Tibial nerve (tissue), 4 donors: Measurements from ENCODE around the gene COL6A2. TPM values are rescaled to one million over a fixed set of nuclear protein-coding genes. Genes with fewer than 3 reads are reported as not detected.

Source experiments
- DNase-seq, 2 donors: peaks; one replicate each; pipeline ENCODE4 v3.0.0-alpha.2; 2019; ENCODE audit warnings: low spot score in 2 of 2
- H3K27ac ChIP-seq, 4 donors: fragments of 200-600 bp; sonication (generic) in 3 of 4; one replicate each; pipeline ENCODE4 v1.5.1; 2017 to 2019; ENCODE audit warnings: mild to moderate bottlenecking in 1 of 4
- H3K27me3 ChIP-seq, 2 donors: fragments of 200-600 bp; sonication (generic) in 1 of 2; one replicate each; pipeline versions ENCODE4 v1.5.1 to v1.6.0; 2017 to 2019
- H3K36me3 ChIP-seq, 3 donors: fragments of 200-600 bp; sonication (generic); one replicate each; pipeline ENCODE4 v1.5.1; 2018 to 2019
- H3K4me1 ChIP-seq, 4 donors: fragments of 200-600 bp; sonication (generic) in 3 of 4; one replicate each; pipeline ENCODE4 v1.5.1; 2017 to 2019
- H3K4me3 ChIP-seq, 4 donors: fragments of 200-600 bp; sonication (generic) in 3 of 4; one replicate each; pipeline ENCODE4 v1.5.1; 2017 to 2019; ENCODE audit warnings: mild to moderate bottlenecking in 1 of 4, moderate library complexity in 1 of 4
- H3K9me3 ChIP-seq, 4 donors: fragments of 200-600 bp; sonication (generic) in 3 of 4; one replicate each; pipeline ENCODE4 v1.5.1; 2017 to 2019
- EP300 ChIP-seq, 2 donors: sonication (generic); formaldehyde crosslinking; IDR thresholded peaks; one replicate each; pipeline ENCODE4 v1.6.1; 2017; ENCODE audit warnings: antibody characterized with exemption in 2 of 2, mild to moderate bottlenecking in 1 of 2
- POLR2A ChIP-seq, 2 donors: fragments of 450-650 bp; IDR thresholded peaks; one replicate each; pipeline ENCODE4 v1.6.1; 2017; ENCODE audit warnings: antibody characterized with exemption in 2 of 2, mild to moderate bottlenecking in 2 of 2, moderate library complexity in 2 of 2
- WGBS, 2 donors: methylation state at CpG; one replicate each; pipeline ENCODE4 v1.1.5; 2018; 5-methylcytosine and 5-hydroxymethylcytosine counted together
- total RNA-seq, 4 donors: library from RNA; depleted of rRNA; stranded (reverse); fragments of >200 nt; gene quantifications; one replicate each; pipeline ENCODE4 v1.1.0, GENCODE V29; 2016
- TF ChIP-seq, protein P1 (sequence below), 5 experiments: fragments of 200-600 bp in 3 of 5; fragments of 450-650 bp in 2 of 5; sonication (generic) in 3 of 5; IDR thresholded peaks; one replicate each; pipeline ENCODE4 v1.5.1; 2016 to 2019; ENCODE audit warnings: antibody characterized with exemption in 5 of 5, mild to moderate bottlenecking in 3 of 5, moderate library complexity in 2 of 5

Gene COL6A2
- total RNA-seq, 4 donors from 2014 or later, result 470 to 1,210 (median 744) TPM

DNA sequence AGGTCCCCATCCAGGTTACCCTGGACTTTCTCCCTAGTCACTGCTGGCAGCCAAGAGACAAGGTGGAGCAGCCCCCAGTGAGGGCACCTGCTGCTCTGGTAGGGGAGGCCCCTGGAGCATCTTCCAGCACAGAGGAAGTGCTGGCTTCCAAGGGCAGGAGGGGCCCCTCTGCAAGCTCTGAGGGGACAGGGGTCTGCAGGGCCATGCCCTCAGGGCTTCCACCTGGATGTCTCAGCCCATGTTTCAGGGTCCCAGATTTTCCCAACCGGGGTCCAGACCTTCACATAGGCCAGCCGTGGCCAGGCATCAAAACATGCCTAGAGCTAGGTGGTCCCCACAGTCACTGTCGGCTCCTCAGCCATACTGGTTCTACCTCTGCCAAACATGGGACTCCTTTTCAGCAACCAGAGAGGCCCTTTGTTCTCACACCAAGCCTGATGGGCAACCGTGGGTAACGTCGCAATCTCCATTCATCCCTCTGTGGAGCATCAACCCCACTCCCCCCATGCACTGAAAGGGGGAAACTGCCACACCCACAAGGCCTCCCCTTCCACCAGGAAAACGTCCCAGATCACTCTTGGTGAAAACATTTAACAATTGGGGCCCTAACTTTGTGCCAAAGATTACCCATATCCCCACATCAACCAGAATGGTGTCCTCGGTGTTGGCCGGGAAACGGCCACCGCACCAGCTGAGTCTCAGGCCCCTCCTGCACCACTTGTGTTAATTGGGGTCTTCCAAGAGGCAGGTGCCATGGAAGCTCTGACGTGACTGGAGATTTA lies 1.9 kb upstream of the COL6A2 start:
- H3K27ac ChIP-seq, result peak overlapping the region in 1 of 4 donors; percentile 92
- peaks cover 0 to 4% of the 10 kb centered on the region in 2 donors for H3K27me3 ChIP-seq
- H3K9me3 ChIP-seq, result no peaks in the 10 kb centered on the region
- no peaks in the 10 kb centered on the region for H3K36me3 ChIP-seq
- peaks cover 0 to 52% (median 3%) of the 10 kb centered on the region in 4 donors for H3K4me1 ChIP-seq
- no peak for DNase-seq
- TF ChIP-seq POLR2A (IDR thresholded peaks at IDR 0.05), result no peak
- TF ChIP-seq, protein P1, sequence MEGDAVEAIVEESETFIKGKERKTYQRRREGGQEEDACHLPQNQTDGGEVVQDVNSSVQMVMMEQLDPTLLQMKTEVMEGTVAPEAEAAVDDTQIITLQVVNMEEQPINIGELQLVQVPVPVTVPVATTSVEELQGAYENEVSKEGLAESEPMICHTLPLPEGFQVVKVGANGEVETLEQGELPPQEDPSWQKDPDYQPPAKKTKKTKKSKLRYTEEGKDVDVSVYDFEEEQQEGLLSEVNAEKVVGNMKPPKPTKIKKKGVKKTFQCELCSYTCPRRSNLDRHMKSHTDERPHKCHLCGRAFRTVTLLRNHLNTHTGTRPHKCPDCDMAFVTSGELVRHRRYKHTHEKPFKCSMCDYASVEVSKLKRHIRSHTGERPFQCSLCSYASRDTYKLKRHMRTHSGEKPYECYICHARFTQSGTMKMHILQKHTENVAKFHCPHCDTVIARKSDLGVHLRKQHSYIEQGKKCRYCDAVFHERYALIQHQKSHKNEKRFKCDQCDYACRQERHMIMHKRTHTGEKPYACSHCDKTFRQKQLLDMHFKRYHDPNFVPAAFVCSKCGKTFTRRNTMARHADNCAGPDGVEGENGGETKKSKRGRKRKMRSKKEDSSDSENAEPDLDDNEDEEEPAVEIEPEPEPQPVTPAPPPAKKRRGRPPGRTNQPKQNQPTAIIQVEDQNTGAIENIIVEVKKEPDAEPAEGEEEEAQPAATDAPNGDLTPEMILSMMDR (IDR thresholded peaks at IDR 0.05), result no peak
- no peak for TF ChIP-seq EP300 (IDR thresholded peaks at IDR 0.05)
- WGBS, 2 donors, result 79 to 88% methylated on average over 12 of the region's 12 CpGs
- H3K4me3 ChIP-seq, result no peak overlapping the region

GRCh38 chr21:46096596-46097335 lies 1.1 kb upstream of the COL6A2 start:
- peak in 1 of 2 donors; percentile 3 for DNase-seq
- Histone ChIP-seq H3K9me3 (peaks cover 0 to 4% (median 0%) of the 10 kb centered on the region in 4 donors), H3K27me3 (peaks cover 0 to 4% of the 10 kb centered on the region in 2 donors), H3K4me1 (peaks cover 0 to 48% (median 3%) of the 10 kb centered on the region in 4 donors), H3K27ac (peak overlapping the region; percentile 86 to 93 (median 92)), H3K36me3 (no peaks in the 10 kb centered on the region), H3K4me3 (peak overlapping the region in 2 of 4 donors; percentile 52 to 78)
- 82 to 89% methylated on average over 12 to 15 of the region's 16 CpGs for WGBS, 2 donors
- TF ChIP-seq POLR2A (IDR thresholded peaks at IDR 0.05) (no peak), EP300 (IDR thresholded peaks at IDR 0.05) (no peak)
- TF ChIP-seq, protein P1 (IDR thresholded peaks at IDR 0.05), result no peak

DNA sequence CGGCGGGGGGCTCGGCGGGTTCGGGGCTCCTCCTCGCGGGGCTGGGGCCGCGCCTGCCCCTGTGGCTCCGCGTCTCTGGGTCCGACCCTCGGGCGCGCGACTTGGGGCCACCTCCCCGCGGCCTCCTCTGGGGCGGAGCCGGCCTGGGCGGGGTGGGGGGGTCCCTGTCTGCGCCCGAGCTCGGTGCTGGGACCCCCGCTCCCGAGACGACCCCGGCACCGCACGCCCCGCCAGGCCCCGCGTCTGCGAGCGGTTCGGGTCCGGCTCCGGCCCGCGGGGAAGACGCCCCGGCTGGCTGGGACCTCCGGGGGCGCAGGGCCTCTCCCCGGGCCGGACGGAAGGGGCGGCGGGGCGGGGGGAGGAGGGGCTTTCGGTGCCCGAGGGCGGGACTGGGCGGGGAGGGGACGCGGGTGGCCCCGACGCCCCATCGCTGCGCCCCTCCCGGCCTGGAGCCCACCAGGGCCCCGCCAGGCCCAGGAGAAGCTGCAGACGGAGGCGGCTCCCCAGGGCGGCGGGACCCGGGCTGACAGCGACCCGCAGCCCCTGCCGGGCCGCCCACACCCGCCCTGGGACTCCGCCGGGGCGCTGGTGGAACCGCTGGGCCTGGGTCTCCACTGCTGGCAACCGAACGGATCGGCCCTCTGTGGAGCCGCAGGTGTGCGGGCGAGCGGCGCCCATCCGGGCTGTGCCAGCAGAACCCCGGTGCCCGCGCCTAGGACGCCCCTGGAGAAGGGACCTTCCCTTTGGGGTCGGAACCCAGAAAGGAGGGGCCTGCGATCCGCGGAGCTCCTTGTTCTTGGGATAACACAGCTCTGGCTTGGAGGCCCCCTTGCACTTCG lies 610 bp downstream of the COL6A2 start:
- Histone ChIP-seq H3K9me3 (peaks cover 0 to 21% (median 5%) of the 10 kb centered on the region in 4 donors), H3K4me1 (peaks cover 0 to 37% (median 0%) of the 10 kb centered on the region in 4 donors), H3K27me3 (peaks cover 0 to 4% of the 10 kb centered on the region in 2 donors), H3K27ac (peak overlapping the region; percentile 86 to 93 (median 92)), H3K4me3 (peak overlapping the region; percentile 52 to 78 (median 76)), H3K36me3 (no peaks in the 10 kb centered on the region)
- TF ChIP-seq POLR2A (IDR thresholded peaks at IDR 0.05), result no peak
- TF ChIP-seq, protein P1 (IDR thresholded peaks at IDR 0.05), result no peak
- DNase-seq, result no peak
- WGBS, 2 donors, result 1% methylated on average over 25 to 31 of the region's 94 CpGs

DNA sequence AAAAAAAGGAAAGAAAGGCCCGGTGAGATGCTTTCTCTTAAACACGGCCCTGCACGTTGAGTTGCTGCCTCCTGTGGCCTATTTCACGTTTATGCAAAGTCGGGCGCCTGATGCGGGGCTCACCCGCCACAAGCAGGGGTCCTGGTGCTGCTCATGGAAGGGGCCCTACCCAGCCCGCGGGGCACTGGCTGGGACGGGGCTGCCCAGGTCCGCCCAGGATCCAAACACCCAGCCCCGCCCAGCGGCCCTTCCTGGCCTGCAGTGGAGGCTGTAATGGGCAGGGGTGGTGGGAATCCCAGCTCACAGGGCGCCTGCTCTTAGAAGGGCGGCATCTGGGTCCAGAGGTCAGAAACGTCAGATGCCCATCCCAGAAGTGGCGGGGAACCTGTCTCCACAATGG lies 1.6 kb downstream of the COL6A2 start:
- peaks cover 0 to 37% (median 0%) of the 10 kb centered on the region in 4 donors for H3K4me1 ChIP-seq
- H3K4me3 ChIP-seq, result peak overlapping the region in 3 of 4 donors; percentile 52 to 78 (median 76)
- H3K9me3 ChIP-seq, result peaks cover 0 to 31% (median 5%) of the 10 kb centered on the region in 4 donors
- TF ChIP-seq, protein P1 (IDR thresholded peaks at IDR 0.05), result peak in 1 of 5 experiments; percentile 20
- no peak for TF ChIP-seq EP300 (IDR thresholded peaks at IDR 0.05)
- TF ChIP-seq POLR2A (IDR thresholded peaks at IDR 0.05), result no peak
- peak; percentile 10 to 13 for DNase-seq
- peaks cover 0 to 4% of the 10 kb centered on the region in 2 donors for H3K27me3 ChIP-seq
- H3K27ac ChIP-seq, result peak overlapping the region in 2 of 4 donors; percentile 55 to 91
- 40 to 49% methylated on average over 15 to 18 of the region's 18 CpGs for WGBS, 2 donors
- H3K36me3 ChIP-seq, result no peaks in the 10 kb centered on the region
